HepG2 (cell line): Measurements from ENCODE around the gene TTYH1. TPM values are rescaled to one million over a fixed set of nuclear protein-coding genes. Genes with fewer than 3 reads are reported as not detected.

Experiments
- EP300 ChIP-seq, 3 experiments: sonication (generic) in 1 of 3; formaldehyde crosslinking in 1 of 3; IDR thresholded peaks; 2 replicates each; pipeline versions ENCODE4 v1.5.1 to v1.6.1; 2011 to 2020; ENCODE audit warnings: low read depth in 2 of 3, low read length in 2 of 3, borderline replicate concordance in 1 of 3, improper control_type of control experiment in 1 of 3, mild to moderate bottlenecking in 1 of 3, missing genetic modification reagents in 1 of 3, moderate library complexity in 1 of 3
- FOXK2 ChIP-seq: fragments of 450-650 bp; IDR thresholded peaks from 2 replicates; pipeline ENCODE4 v1.6.1; 2016
- HNRNPK ChIP-seq: fragments of 200-400 bp; formaldehyde crosslinking; IDR thresholded peaks from 2 replicates; pipeline ENCODE4 v1.6.1; 2018; ENCODE audit warnings: low read length, low read depth, moderate library complexity, mild to moderate bottlenecking; ENCODE audit not compliant: poor library complexity, severe bottlenecking
- KLF16 ChIP-seq, 2 experiments: sonication (generic) in 1 of 2; formaldehyde crosslinking in 1 of 2; IDR thresholded peaks; 2 replicates each; pipeline versions ENCODE4 v1.6.1 to v1.8.0; 2016 to 2023; ENCODE audit warnings: missing genetic modification reagents in 2 of 2, missing compliant biosample characterization in 1 of 2
- MED8 ChIP-seq: sonication (generic); formaldehyde crosslinking; IDR thresholded peaks from 2 replicates; pipeline ENCODE4 v1.8.1; 2023; ENCODE audit warnings: mild to moderate bottlenecking, missing genetic modification reagents; ENCODE audit not compliant: insufficient replicate concordance
- NFIB ChIP-seq: sonication (generic); formaldehyde crosslinking; IDR thresholded peaks from 2 replicates; pipeline ENCODE4 v1.9.0; 2021; ENCODE audit warnings: missing genetic modification reagents, mild to moderate bottlenecking, borderline replicate concordance
- NR2F1 ChIP-seq, 2 experiments: fragments of 450-650 bp in 1 of 2; formaldehyde crosslinking in 1 of 2; IDR thresholded peaks; 2 replicates each; pipeline versions ENCODE4 v1.5.0 to v1.6.1; 2016 to 2020; ENCODE audit warnings: mild to moderate bottlenecking in 1 of 2, missing compliant biosample characterization in 1 of 2, missing genetic modification reagents in 1 of 2, moderate library complexity in 1 of 2
- POGZ ChIP-seq: sonication (generic); formaldehyde crosslinking; IDR thresholded peaks from 2 replicates; pipeline ENCODE4 v1.4.0; 2020; ENCODE audit warnings: mild to moderate bottlenecking, missing genetic modification reagents
- RFXANK ChIP-seq: IDR thresholded peaks from 2 replicates; pipeline ENCODE4 v1.6.1; 2016
- SSRP1 ChIP-seq: IDR thresholded peaks from 2 replicates; pipeline ENCODE4 v1.6.1; 2016; ENCODE audit warnings: control low read depth
- ZBTB3 ChIP-seq: sonication (generic); formaldehyde crosslinking; IDR thresholded peaks from 2 replicates; pipeline ENCODE4 v1.4.0; 2020; ENCODE audit warnings: low read depth, mild to moderate bottlenecking, moderate library complexity, missing genetic modification reagents, borderline replicate concordance
- ZKSCAN5 ChIP-seq: sonication (generic); formaldehyde crosslinking; IDR thresholded peaks from 2 replicates; pipeline ENCODE4 v1.5.1; 2020; ENCODE audit warnings: mild to moderate bottlenecking, missing genetic modification reagents
- ZNF274 ChIP-seq: sonication (generic); formaldehyde crosslinking; IDR thresholded peaks from 2 replicates; pipeline ENCODE4 v1.5.1; 2020; ENCODE audit warnings: mild to moderate bottlenecking, missing genetic modification reagents
- ZNF333 ChIP-seq: sonication (generic); formaldehyde crosslinking; IDR thresholded peaks from 2 replicates; pipeline ENCODE4 v1.4.0; 2020; ENCODE audit warnings: mild to moderate bottlenecking, missing genetic modification reagents, borderline replicate concordance
- ZNF34 ChIP-seq: sonication (generic); formaldehyde crosslinking; IDR thresholded peaks from 2 replicates; pipeline ENCODE4 v1.4.0; 2020; ENCODE audit warnings: mild to moderate bottlenecking, missing genetic modification reagents, borderline replicate concordance
- ZNF558 ChIP-seq: sonication (generic); formaldehyde crosslinking; IDR thresholded peaks from 2 replicates; pipeline ENCODE4 v1.9.0; 2022; ENCODE audit warnings: mild to moderate bottlenecking, missing genetic modification reagents, borderline replicate concordance
- ZNF572 ChIP-seq: sonication (generic); formaldehyde crosslinking; IDR thresholded peaks from 2 replicates; pipeline ENCODE4 v1.5.1; 2020; ENCODE audit warnings: mild to moderate bottlenecking, missing genetic modification reagents
- ZNF629 ChIP-seq: sonication (generic); formaldehyde crosslinking; conservative IDR thresholded peaks from 2 replicates; pipeline ENCODE4 v1.5.0; 2020; ENCODE audit warnings: missing genetic modification reagents
- ZNF772 ChIP-seq: sonication (generic); formaldehyde crosslinking; IDR thresholded peaks from 2 replicates; pipeline ENCODE4 v1.5.0; 2020; ENCODE audit warnings: mild to moderate bottlenecking, missing genetic modification reagents
- polyA plus RNA-seq, 8 experiments: library from polyadenylated mRNA; depleted of rRNA in 3 of 8; stranded (reverse) in 7 of 8; unstranded in 1 of 8; fragments of >200 nt; fragmentation: Illumina TruSeq in 4 of 8; extraction: Trizol in 4 of 8; gene quantifications; 2 replicates each; pipeline versions ENCODE4 v1.2.1 to v1.2.3, GENCODE V29; 2011 to 2016; ENCODE audit warnings: low read depth in 4 of 8, missing spikeins in 1 of 8, mixed read lengths in 1 of 8; ENCODE audit not compliant: insufficient read depth in 1 of 8
- total RNA-seq, 5 experiments: library from RNA; depleted of rRNA; stranded (reverse); fragments of >200 nt; fragmentation: Illumina TruSeq; extraction: Trizol; gene quantifications; 2 replicates each; pipeline ENCODE4 v1.2.3, GENCODE V29; 2016; ENCODE audit warnings: low read depth in 1 of 5
- TF ChIP-seq, protein P1 (sequence below): sonication (generic); formaldehyde crosslinking; conservative IDR thresholded peaks from 2 replicates; pipeline ENCODE4 v1.4.0; 2020; ENCODE audit warnings: missing genetic modification reagents
- TF ChIP-seq, protein P2 (sequence below): sonication (generic); formaldehyde crosslinking; IDR thresholded peaks from 2 replicates; pipeline ENCODE4 v1.8.0; 2022; ENCODE audit warnings: low read depth, missing genetic modification reagents
- TF ChIP-seq, protein P3 (sequence below): sonication (generic); IDR thresholded peaks from 2 replicates; pipeline ENCODE4 v1.6.1; 2016; ENCODE audit warnings: low read depth, borderline replicate concordance
- TF ChIP-seq, protein P4 (sequence below): sonication (generic); formaldehyde crosslinking; IDR thresholded peaks from 2 replicates; pipeline ENCODE4 v1.8.1; 2022; ENCODE audit warnings: mild to moderate bottlenecking, missing genetic modification reagents

The TTYH1 gene
- total and polyA plus RNA-seq, 2 of the 13 experiments (the other 11 are each of a cell fraction or from before 2014, with no cell fraction given): 6.9 to 19.9 TPM

DNA sequence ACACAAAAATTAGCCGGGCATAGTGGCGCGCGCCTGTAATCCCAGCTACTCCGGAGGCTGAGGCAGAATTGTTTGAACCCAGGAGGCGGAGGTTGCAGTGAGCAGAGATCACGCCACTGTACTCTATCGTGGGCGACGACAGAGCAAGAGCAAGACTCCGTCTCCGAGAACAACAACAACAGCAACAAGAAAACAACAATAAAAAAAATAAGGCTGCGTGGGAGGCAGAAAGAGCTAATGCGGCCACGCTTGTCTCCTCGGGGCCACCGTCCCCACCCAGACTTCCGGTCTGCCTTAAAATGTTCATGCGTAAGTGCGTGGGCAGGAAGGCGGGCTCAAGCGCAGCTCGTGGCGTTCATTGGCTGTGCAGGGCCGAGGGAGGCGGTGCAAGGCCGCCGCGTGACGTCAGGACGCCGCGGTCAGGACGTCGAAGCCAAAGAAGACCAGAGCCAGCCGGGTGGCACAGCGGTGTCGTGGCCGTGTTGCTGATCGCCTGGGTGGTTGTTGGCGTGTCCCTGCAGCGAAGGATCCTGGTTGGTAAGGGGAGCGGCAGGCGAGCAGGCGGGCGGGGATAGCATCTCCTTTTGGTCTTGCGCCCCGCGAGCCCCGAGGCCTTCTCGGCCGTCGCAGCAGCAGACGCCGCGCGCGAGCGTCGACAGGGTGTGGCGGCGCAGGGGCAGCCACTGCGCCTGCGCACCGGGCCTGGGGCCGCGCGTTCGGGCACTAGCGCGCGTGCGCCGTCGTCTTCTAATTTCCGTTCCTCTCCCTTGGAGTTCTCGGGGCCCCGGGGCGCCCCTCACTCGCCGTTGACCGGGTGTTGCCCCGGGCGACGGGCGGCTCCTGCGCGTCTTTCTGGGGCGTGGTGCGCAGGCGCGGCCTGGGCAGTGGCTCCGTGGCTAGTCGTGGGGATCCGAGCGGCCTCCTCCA lies 33.8 kb downstream of the TTYH1 start, which contains the start of gene LENG8 (continued):
- TF ChIP-seq ZNF274 (peak; percentile 95), NFIB (CRISPR knock-in tag) (no peak), POGZ (CRISPR knock-in tag) (peak; percentile 71), KLF16 (CRISPR knock-in tag; IDR thresholded peaks at IDR 0.05) (peak in 1 of 2 experiments; percentile 79; a peak in 2 of 4 replicates), EP300 (IDR thresholded peaks at IDR 0.05; ENCODE audit: low read depth in 2 of 2, low read length in 2 of 2) (no peak), EP300 (CRISPR knock-in tag; IDR thresholded peaks at IDR 0.05; ENCODE audit: borderline replicate concordance) (no peak; the same call in none of the 2 replicates), SSRP1 (CRISPR knock-in tag) (no peak), RFXANK (CRISPR knock-in tag) (peak; percentile 70; the same call in 1 of the 2 replicates), ZNF572 (CRISPR knock-in tag) (no peak), ZNF772 (CRISPR knock-in tag) (peak; percentile 90; the same call in 1 of the 2 replicates), ZNF558 (peak; percentile 82; the same call in 1 of the 2 replicates), ZNF34 (CRISPR knock-in tag) (0 out of 2 replicates have a peak, but pooled peaks have one; percentile 62), HNRNPK (no peak), MED8 (peak; percentile 67), NR2F1 (CRISPR knock-in tag; IDR thresholded peaks at IDR 0.05) (no peak), FOXK2 (no peak), ZBTB3 (peak; percentile 36; the same call in 1 of the 2 replicates), ZNF629 (no peak), ZNF333 (CRISPR knock-in tag) (peak; percentile 34; the same call in 1 of the 2 replicates), ZKSCAN5 (no peak)
- TF ChIP-seq, protein P1, sequence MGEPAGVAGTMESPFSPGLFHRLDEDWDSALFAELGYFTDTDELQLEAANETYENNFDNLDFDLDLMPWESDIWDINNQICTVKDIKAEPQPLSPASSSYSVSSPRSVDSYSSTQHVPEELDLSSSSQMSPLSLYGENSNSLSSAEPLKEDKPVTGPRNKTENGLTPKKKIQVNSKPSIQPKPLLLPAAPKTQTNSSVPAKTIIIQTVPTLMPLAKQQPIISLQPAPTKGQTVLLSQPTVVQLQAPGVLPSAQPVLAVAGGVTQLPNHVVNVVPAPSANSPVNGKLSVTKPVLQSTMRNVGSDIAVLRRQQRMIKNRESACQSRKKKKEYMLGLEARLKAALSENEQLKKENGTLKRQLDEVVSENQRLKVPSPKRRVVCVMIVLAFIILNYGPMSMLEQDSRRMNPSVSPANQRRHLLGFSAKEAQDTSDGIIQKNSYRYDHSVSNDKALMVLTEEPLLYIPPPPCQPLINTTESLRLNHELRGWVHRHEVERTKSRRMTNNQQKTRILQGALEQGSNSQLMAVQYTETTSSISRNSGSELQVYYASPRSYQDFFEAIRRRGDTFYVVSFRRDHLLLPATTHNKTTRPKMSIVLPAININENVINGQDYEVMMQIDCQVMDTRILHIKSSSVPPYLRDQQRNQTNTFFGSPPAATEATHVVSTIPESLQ: peak; percentile 64; the same call in 1 of the 2 replicates
- TF ChIP-seq, protein P2, sequence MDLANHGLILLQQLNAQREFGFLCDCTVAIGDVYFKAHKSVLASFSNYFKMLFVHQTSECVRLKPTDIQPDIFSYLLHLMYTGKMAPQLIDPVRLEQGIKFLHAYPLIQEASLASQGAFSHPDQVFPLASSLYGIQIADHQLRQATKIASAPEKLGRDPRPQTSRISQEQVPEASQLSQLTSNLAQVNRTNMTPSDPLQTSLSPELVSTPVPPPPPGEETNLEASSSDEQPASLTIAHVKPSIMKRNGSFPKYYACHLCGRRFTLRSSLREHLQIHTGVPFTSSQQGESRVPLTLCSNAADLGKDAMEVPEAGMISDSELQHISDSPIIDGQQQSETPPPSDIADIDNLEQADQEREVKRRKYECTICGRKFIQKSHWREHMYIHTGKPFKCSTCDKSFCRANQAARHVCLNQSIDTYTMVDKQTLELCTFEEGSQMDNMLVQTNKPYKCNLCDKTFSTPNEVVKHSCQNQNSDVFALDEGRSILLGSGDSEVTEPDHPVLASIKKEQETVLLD (CRISPR knock-in tag): peak; percentile 64; the same call in 1 of the 2 replicates
- TF ChIP-seq, protein P3, sequence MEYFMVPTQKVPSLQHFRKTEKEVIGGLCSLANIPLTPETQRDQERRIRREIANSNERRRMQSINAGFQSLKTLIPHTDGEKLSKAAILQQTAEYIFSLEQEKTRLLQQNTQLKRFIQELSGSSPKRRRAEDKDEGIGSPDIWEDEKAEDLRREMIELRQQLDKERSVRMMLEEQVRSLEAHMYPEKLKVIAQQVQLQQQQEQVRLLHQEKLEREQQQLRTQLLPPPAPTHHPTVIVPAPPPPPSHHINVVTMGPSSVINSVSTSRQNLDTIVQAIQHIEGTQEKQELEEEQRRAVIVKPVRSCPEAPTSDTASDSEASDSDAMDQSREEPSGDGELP: no peak
- TF ChIP-seq, protein P4, sequence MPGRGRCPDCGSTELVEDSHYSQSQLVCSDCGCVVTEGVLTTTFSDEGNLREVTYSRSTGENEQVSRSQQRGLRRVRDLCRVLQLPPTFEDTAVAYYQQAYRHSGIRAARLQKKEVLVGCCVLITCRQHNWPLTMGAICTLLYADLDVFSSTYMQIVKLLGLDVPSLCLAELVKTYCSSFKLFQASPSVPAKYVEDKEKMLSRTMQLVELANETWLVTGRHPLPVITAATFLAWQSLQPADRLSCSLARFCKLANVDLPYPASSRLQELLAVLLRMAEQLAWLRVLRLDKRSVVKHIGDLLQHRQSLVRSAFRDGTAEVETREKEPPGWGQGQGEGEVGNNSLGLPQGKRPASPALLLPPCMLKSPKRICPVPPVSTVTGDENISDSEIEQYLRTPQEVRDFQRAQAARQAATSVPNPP (CRISPR knock-in tag): 0 out of 2 replicates have a peak, but pooled peaks have one; percentile 34
